ENCODE data around the gene SNAPC3.
"Not testable (repeated sequence)": the region's sequence is repeated elsewhere in the genome, so short reads cannot be mapped to it uniquely, and the experiment has no call there.

SNAPC3 gene

DNA sequence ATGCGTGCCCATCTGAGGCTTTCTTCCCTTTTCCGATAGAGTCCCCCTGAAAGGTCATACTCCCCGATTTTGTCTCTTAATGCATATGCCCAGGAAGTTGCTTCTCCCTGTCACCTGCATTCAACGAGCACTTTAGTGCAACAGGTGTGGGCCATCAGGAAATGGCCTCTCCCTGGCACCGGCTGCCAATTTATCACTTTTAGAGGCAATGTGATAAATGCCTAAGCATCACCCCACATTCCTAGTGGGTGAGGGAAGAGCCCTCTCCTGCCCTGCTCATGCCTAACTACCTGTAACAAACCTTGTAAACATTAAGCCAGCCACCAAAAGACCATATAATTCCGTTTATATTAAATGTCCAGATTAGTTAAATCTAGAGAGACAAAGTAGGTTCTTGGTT is 1.1 kb upstream of the SNAPC3 start:
- H3K4me3 ChIP-seq (ENCODE audit: low read length) = no peak overlapping the region
- no peak for DNase-seq (ENCODE audit: low read depth)
- TF ChIP-seq, protein P1, sequence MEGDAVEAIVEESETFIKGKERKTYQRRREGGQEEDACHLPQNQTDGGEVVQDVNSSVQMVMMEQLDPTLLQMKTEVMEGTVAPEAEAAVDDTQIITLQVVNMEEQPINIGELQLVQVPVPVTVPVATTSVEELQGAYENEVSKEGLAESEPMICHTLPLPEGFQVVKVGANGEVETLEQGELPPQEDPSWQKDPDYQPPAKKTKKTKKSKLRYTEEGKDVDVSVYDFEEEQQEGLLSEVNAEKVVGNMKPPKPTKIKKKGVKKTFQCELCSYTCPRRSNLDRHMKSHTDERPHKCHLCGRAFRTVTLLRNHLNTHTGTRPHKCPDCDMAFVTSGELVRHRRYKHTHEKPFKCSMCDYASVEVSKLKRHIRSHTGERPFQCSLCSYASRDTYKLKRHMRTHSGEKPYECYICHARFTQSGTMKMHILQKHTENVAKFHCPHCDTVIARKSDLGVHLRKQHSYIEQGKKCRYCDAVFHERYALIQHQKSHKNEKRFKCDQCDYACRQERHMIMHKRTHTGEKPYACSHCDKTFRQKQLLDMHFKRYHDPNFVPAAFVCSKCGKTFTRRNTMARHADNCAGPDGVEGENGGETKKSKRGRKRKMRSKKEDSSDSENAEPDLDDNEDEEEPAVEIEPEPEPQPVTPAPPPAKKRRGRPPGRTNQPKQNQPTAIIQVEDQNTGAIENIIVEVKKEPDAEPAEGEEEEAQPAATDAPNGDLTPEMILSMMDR (IDR thresholded peaks at IDR 0.05; ENCODE audit: insufficient read depth, low read depth, low read length, missing control alignments) = no peak

DNA sequence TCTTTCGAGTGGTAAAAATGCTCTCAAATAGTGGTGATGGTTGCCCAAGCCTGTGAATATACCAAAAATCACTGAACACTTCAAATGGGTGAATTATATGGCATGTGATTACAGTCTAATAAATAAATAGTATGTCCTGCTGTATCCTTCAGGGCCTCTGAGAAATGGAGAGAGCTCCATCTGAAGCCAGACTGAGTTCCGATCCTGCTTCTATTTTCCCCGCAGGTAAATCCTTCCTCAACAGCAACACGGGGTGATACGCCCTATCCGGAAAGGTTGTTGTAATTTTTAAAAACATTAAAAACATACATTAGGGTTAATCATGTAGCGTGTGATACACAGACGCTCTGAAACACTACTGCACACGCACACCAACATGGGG is 695 bp upstream of the SNAPC3 start:
- H3K4me3 ChIP-seq (ENCODE audit: low read length) = peak overlapping the region; percentile 89
- TF ChIP-seq, protein P1 (IDR thresholded peaks at IDR 0.05; ENCODE audit: insufficient read depth, low read depth, low read length, missing control alignments) = no peak
- no peak for DNase-seq (ENCODE audit: low read depth)

DNA sequence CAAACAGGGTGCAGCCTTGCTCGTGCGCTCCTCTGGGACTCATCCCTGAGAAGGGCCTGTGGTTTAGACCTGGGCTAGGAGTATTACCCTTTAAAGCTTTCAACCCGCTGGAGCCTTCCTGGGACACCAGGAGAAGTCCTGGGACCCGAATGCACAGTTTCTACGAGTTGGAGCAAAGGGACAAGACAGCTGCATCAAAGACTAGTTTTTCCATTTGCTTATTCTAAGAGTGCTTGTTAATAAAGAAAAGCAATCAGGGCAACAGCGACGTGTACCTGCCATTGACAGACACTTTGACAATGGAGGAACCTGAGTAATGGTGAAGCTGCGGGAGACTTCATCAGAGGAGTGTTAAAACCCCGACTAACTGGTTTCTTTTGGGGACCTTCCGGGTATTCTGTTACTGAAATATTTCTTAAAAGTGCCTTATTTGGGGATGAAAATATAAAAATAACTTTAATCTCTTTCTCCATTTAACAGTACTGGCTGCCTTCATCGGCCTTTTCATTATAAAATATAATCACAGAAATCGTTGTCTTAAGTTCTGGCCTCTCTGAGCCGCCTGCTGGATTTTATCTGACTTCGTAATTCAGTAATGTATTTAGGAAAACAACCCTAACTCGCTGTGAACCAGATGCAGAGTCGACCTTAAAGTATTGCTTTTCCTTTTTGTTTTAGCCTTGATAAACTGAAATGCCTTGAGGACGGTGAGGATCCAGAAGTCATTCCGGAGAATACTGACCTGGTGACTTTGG is 732 bp downstream of the SNAPC3 start:
- H3K4me3 ChIP-seq (ENCODE audit: low read length) = peak overlapping the region; percentile 89
- TF ChIP-seq, protein P1 (IDR thresholded peaks at IDR 0.05; ENCODE audit: insufficient read depth, low read depth, low read length, missing control alignments) = peak; percentile 19
- DNase-seq (ENCODE audit: low read depth) = peak; percentile 51

DNA sequence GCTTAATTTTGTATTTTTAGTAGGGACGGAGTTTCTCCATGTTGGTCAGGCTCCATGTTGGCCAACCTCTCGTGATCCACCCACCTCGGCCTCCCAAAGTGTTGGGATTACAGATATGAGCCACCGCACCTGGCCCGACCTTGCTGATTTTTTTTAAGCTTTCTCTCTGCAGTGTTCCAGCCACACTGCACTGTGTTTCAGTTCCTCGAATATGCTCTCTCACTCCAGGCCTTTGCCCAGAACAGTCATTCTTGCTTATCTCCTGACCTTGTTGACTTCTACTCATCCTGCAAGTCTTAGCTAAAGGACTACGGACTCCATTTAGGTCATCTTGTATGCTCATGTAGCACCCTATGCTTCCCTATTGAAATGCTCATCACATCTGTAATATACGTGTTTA is 3.3 kb downstream of the SNAPC3 start:
- H3K4me3 ChIP-seq (ENCODE audit: low read length) = no peak overlapping the region
- DNase-seq (ENCODE audit: low read depth) = no peak
- TF ChIP-seq, protein P1 (IDR thresholded peaks at IDR 0.05; ENCODE audit: insufficient read depth, low read depth, low read length, missing control alignments) = no peak

DNA sequence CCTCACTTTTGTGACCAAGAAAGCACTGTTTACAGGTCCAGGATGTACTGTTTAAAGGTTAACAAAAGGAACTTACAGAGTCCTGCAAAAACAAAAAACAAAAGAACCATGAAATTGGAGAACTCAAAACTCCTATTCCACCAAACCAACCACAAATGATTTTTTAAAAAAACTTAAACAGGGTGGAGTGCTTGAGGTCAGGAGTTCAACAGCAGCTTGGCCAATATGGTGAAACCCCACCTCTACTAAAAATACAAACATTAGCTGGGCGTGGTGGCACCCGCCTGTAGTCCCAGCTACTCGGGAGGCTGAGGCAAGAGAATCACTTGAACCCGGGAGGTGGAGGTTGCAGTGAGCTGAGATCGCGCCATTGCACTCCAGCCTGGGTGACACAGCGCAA is 5.0 kb downstream of the SNAPC3 start:
- DNase-seq (ENCODE audit: low read depth); H3K4me3 ChIP-seq (ENCODE audit: low read length): not testable (repeated sequence)

DNA sequence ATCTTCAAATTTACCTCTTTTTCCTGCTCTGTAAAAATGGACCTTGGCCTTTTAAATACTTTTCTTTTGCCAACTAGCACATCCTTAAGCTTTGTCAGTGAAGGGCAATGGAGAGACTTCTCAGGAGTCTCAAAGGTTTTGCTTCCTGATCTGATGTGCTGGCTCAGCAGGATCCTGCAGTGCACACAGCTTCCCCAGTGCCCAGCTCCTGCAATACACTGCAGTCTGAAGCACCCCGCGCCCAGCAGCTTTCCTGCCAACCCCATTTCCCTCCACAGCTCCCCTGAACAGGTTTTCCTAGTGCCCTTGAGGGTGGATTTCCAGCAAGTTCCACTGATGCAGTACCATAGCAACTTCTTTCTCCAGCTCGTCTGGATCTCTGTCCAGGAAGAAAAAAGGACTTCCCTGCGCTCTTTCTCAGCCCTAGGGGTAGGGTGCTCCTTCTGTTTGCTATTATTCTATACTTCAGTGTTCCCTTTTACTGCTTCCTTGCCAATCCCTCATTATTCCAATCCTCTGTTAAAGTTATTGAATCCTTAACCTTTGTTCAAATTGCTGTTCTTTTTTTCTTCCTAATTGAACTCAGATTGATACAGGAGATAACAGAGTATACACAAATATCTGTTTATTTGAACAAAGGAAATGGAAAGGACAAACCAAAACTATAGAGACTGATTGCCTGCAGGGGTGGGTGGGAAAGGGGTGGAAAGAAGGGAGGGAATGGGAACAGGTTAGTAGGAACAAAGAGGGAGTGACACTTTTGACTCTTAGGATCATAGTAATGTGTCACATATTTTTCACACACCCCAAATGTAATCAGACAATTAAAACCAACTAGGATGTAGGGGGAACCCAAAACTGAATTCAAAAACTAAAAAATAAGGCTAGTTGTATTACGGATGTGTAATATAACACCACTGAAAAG is 8.5 kb downstream of the SNAPC3 start:
- no peak overlapping the region for H3K4me3 ChIP-seq (ENCODE audit: low read length)
- TF ChIP-seq, protein P1 (IDR thresholded peaks at IDR 0.05; ENCODE audit: insufficient read depth, low read depth, low read length, missing control alignments) = no peak

DNA sequence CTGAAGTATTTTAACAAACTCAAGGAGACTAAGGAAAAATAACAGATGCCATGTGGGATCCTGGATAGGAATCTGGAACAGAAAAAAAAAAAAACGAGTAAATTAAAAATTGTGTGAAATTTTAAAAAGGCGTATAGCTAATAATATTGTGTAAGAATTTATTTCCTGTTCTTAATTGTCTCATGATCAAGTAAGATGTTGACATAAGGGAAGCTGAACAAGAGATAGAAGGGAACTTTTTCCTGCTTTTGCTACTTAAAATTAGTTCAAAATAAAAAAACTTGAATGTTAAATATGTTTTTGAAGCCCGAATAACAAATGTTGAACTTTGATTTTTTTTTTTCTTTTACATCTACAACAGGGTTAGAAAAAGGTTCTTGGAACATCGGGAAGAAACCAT is 10.5 kb downstream of the SNAPC3 start:
- DNase-seq (ENCODE audit: low read depth) = no peak
- TF ChIP-seq, protein P1 (IDR thresholded peaks at IDR 0.05; ENCODE audit: insufficient read depth, low read depth, low read length, missing control alignments) = no peak
- no peak overlapping the region for H3K4me3 ChIP-seq (ENCODE audit: low read length)

More for the DNA sequence above, 8.5 kb downstream of the SNAPC3 start:
- DNase-seq (ENCODE audit: low read depth) = peak; percentile 16
